Osteocyte (in vitro differentiated cells): ENCODE data around the gene ZNF516. TPM values are rescaled to one million over a fixed set of nuclear protein-coding genes. Genes with fewer than 3 reads are reported as not detected.

Experiments
- DNase-seq: peaks from one replicate; pipeline ENCODE4 v3.0.0; 2021; ENCODE audit warnings: mixed read lengths; ENCODE audit not compliant: unreplicated experiment; ENCODE audit errors: extremely low spot score
- H3K27ac Mint-ChIP-seq: one replicate; pipeline ENCODE4 v1.8.0; 2021; ENCODE audit warnings: mild to moderate bottlenecking, mixed read lengths; ENCODE audit not compliant: unreplicated experiment
- H3K27me3 Mint-ChIP-seq: one replicate; pipeline ENCODE4 v1.8.0; 2021; ENCODE audit warnings: mixed read lengths; ENCODE audit not compliant: unreplicated experiment
- H3K36me3 Mint-ChIP-seq: one replicate; pipeline ENCODE4 v1.8.0; 2021; ENCODE audit warnings: mixed read lengths; ENCODE audit not compliant: unreplicated experiment
- H3K4me1 Mint-ChIP-seq: one replicate; pipeline ENCODE4 v1.8.0; 2021; ENCODE audit warnings: mixed read lengths; ENCODE audit not compliant: unreplicated experiment
- H3K4me3 Mint-ChIP-seq: one replicate; pipeline ENCODE4 v1.8.0; 2021; ENCODE audit warnings: mild to moderate bottlenecking, moderate library complexity, mixed read lengths; ENCODE audit not compliant: unreplicated experiment
- H3K9me3 Mint-ChIP-seq: one replicate; pipeline ENCODE4 v1.8.0; 2021; ENCODE audit warnings: mixed read lengths; ENCODE audit not compliant: unreplicated experiment
- total RNA-seq: library from RNA; stranded (reverse); gene quantifications from 2 replicates; pipeline ENCODE4 v1.2.1, GENCODE V29; 2021
- TF ChIP-seq, protein P1 (sequence below): fragments of 200-600 bp; sonication (generic); IDR thresholded peaks from 2 replicates; pipeline ENCODE4 v1.5.0; 2021; ENCODE audit warnings: antibody characterized with exemption, mild to moderate bottlenecking, moderate library complexity

The ZNF516 gene
- total RNA-seq, 1 donor from 2014 or later = 36.3 TPM

GRCh38 chr18:76460482-76460881, 34.6 kb downstream of the ZNF516 start:
- no peak for DNase-seq
- TF ChIP-seq, protein P1, sequence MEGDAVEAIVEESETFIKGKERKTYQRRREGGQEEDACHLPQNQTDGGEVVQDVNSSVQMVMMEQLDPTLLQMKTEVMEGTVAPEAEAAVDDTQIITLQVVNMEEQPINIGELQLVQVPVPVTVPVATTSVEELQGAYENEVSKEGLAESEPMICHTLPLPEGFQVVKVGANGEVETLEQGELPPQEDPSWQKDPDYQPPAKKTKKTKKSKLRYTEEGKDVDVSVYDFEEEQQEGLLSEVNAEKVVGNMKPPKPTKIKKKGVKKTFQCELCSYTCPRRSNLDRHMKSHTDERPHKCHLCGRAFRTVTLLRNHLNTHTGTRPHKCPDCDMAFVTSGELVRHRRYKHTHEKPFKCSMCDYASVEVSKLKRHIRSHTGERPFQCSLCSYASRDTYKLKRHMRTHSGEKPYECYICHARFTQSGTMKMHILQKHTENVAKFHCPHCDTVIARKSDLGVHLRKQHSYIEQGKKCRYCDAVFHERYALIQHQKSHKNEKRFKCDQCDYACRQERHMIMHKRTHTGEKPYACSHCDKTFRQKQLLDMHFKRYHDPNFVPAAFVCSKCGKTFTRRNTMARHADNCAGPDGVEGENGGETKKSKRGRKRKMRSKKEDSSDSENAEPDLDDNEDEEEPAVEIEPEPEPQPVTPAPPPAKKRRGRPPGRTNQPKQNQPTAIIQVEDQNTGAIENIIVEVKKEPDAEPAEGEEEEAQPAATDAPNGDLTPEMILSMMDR = no peak
- no peaks in the 10 kb centered on the region for H3K9me3 Mint-ChIP-seq
- H3K36me3 Mint-ChIP-seq = peaks cover 8% of the 10 kb centered on the region
- H3K4me3 Mint-ChIP-seq = no peak overlapping the region
- H3K27ac Mint-ChIP-seq = peak overlapping the region; percentile 86
- H3K4me1 Mint-ChIP-seq = peaks cover 27% of the 10 kb centered on the region
- H3K27me3 Mint-ChIP-seq = no peaks in the 10 kb centered on the region

- DNase-seq = no peak
- H3K27ac Mint-ChIP-seq = peak overlapping the region; percentile 86
- H3K27me3 Mint-ChIP-seq = no peaks in the 10 kb centered on the region
- peaks cover 27% of the 10 kb centered on the region for H3K4me1 Mint-ChIP-seq
- H3K36me3 Mint-ChIP-seq = peaks cover 8% of the 10 kb centered on the region
- H3K4me3 Mint-ChIP-seq = no peak overlapping the region
- TF ChIP-seq, protein P1 = no peak
- H3K9me3 Mint-ChIP-seq = no peaks in the 10 kb centered on the region
These were observed 35.2 kb downstream of the ZNF516 start for GRCh38 chr18:76459687-76460350.

DNA sequence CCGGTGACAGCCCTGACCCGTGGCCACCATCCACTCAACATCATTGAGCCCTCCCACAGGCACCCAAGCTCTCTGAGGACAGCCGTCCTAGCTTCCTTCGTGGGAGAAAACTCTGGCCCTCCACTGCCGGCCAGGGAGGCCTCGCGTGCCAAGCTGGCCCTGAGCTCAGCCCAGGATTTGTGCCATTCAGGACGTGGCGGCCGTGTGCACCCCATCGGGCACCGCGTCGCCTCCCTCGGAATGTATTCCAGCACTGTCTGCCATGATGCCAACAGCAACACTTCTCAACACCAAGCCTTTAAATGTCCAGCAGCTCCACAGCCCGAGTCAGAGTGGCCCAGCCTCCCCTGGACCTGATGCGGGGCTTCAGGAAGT, 35.7 kb downstream of the ZNF516 start:
- Mint-ChIP-seq H3K36me3 (peaks cover 8% of the 10 kb centered on the region), H3K27ac (peak overlapping the region; percentile 86), H3K9me3 (no peaks in the 10 kb centered on the region), H3K4me1 (peaks cover 31% of the 10 kb centered on the region), H3K4me3 (no peak overlapping the region), H3K27me3 (no peaks in the 10 kb centered on the region)
- TF ChIP-seq, protein P1 = no peak
- peak; percentile 81 for DNase-seq

- peak; percentile 77 for DNase-seq
- Mint-ChIP-seq H3K4me3 (no peak overlapping the region), H3K9me3 (no peaks in the 10 kb centered on the region), H3K4me1 (peaks cover 35% of the 10 kb centered on the region), H3K27me3 (no peaks in the 10 kb centered on the region), H3K36me3 (peaks cover 8% of the 10 kb centered on the region), H3K27ac (peak overlapping the region; percentile 86)
- TF ChIP-seq, protein P1 = no peak
These were observed 36.3 kb downstream of the ZNF516 start for GRCh38 chr18:76458522-76459311.

- H3K36me3 Mint-ChIP-seq = peaks cover 8% of the 10 kb centered on the region
- no peak for DNase-seq
These were observed 37.1 kb downstream of the ZNF516 start for GRCh38 chr18:76457957-76458356.

More at GRCh38 chr18:76457957-76458356, 37.1 kb downstream of the ZNF516 start:
- TF ChIP-seq, protein P1 = no peak
- Mint-ChIP-seq H3K27ac (no peak overlapping the region), H3K4me1 (peaks cover 38% of the 10 kb centered on the region), H3K27me3 (no peaks in the 10 kb centered on the region), H3K4me3 (no peak overlapping the region), H3K9me3 (no peaks in the 10 kb centered on the region)
